A673 (cell line): ENCODE measurements around the gene NOS3.

Experiments
- CTCF ChIP-seq: fragments of 300-800, 200-600 bp; sonication (generic); conservative IDR thresholded peaks from 2 replicates; pipeline ENCODE4 v1.5.1; 2017; ENCODE audit warnings: low read depth, mild to moderate bottlenecking, antibody characterized with exemption, low read length, moderate library complexity, mixed read lengths
- EZH2 ChIP-seq: fragments of 200-600 bp; sonication (generic); IDR thresholded peaks from 2 replicates; pipeline ENCODE4 v1.6.1; 2017; ENCODE audit warnings: borderline replicate concordance, low read depth, mild to moderate bottlenecking, mixed read lengths, antibody characterized with exemption, low read length; ENCODE audit not compliant: poor library complexity, severe bottlenecking

DNA sequence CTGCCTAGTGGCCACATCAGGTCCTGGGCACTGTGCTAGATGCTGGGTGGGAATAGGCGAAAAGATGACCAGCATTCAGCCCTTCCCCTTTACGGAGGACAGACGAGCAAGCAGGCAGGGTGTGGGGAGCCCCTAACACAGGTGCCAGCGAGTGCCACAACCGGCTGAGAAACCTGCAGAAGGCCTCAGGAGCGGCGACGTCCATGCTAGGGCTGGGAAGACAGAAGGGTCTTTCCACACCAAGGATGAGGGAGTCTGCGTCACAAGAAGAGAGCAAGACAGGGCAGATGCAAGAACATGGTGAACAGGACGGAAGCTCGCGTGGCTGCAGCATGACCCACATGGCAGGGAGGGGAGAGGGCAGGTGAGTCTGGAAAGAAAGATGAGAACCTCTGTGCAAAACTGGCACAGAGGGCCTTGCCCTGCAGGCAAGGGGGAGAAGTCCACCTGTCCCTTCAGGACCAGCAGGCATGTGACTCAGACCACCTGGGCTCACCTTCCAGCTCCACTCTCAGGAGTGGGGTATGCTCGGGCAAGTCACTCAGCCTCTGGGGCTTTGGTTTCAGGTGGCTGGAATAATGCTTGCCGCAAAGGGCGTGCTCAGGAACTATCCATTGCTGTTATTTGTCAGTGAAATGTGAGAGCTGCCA, 49.3 kb upstream of the NOS3 start:
- TF ChIP-seq CTCF = no peak
- no peak for TF ChIP-seq EZH2
